GM19240 (cell line): Measurements from ENCODE around the gene ENG.
A peak's percentile ranks its signal among the peaks of the same experiment; 100 is the strongest.
"Not testable (repeated sequence)": the region's sequence is repeated elsewhere in the genome, so short reads cannot be mapped to it uniquely, and the experiment has no call there.

Experiments
- DNase-seq: peaks from one replicate; pipeline ENCODE4 v3.0.0; 2011; ENCODE audit warnings: low spot score; ENCODE audit not compliant: insufficient read length

Gene ENG

GRCh38 chr9:127854184-127854806 is at the start of gene ENG:
TSS of gene ENG (minus strand) at chr9:127854658. CDS start at chr9:127854355, 303 bp downstream.
- no peak for DNase-seq

DNA sequence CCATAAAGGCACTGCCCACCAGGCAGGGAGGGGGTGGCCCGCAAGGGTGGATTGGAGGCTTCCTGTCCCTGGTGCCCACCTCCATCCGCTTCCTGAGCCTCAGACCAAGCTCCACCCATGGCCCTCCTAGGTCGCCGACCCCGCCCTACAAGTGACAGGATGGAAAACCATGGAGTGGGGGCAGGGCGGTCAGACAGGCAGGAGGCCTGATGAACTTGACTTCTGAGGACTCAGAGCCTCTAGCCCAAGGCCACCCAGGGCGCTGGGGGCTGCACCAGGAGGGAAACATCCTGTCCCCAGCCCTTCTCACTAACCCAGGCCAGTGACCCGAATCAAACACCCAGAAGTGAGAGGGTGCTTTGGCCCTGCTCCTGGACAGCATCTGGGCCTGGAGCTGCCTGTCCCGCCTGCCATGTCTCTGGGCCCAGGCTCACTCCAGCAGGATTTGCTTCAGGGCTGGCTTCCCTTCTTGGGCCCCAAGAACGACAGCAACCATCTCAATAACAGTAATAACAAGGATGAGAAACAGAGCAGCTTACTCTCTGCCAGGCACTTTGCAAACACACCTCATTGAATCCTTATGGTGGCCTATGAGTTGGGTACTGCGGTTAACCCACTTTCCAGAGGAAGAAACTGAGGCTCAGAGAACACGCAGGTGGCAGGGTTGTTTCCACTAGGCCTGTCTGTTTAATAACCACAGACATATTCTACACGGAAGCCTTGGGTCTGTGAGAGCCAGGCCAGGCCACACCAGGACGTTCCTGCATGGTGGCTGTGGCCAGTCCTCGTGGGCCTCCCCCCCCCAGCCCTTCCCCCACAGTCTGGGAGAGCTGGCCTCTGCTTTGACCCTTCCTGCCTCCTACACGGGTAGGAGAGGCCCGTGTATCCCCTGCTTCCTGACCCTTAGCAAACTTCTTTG is 49.4 kb upstream of the ENG start:
- no peak for DNase-seq

DNA sequence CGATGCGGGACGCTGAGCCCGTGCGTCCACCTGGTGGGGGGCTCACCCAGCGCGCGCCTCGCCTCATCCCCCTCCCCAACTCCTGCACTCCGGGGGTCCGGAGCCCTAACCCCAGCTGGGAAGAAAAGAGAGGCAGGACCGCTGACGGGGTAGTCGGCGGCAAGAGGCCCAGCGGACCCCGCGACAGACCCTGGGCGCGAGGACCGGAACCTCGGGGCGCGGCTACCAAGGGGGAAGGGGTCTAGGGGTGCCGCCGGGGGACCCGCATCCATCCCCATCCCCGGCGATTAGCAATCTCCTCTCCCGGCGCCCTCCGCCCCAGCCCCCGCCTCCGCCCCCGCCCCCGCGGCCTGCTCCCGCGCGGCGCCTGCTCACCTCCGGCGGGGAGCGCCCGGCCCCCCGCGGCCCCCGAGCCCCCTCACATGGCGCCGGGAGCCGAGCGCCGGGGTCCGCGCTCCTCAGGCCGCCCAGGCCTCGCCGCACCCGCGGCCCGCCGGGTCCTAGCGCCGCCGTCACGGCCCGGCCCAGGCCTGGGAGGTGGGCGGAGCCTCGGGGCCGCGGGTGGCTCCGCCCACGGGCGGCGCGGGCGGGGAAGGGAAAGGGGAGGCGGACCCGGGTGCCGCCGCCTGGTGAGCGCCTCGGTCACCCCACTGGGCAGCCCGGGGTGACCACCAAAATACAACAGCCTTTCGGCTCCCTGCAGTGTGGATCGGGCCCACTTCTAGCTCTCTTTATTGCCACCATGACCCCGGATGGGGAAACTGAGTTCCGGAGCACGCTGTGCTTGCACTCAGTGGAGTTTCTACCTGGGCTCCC is 44.9 kb upstream of the ENG start, which contains the start of gene ST6GALNAC6:
Gene ST6GALNAC6, minus strand, starts transcription at position 476 of the 816 bp plus-strand sequence. CDS start 1,622 bp downstream, outside the sequence.
- peak; percentile 70 for DNase-seq

DNA sequence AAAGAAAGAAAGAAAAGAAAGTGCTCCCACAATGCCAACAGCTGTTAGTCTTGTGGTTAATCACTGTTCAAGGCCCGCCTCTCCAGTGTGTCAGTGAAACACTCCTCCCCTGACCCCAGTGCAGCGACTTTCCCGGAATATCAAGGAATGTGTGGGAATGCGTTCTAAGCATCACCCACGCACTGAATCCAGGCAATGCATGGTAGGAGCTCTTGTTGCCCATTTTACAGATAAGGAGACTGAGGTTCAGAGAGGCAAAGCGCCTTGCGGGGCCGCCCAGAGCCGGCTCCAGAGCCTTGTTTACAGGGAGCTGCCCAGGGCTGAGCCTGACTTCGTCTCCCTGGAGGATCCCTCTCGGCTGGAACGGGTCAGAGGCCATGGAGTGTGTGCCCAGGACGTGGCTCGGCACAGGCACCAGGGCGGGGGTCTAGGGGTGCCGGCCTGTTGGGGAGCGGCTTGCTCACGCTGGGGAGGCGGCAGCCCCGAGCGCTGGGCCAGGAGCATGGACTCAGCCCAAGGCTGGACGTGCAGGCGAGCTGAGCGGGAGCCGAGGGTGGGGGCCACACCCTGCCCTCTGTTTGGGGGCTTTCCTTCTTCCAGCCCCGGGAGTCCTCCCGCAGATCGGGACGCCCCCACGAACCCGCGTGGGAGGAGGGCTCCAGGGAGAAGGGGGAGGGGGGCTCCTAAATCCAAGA is 44.1 kb upstream of the ENG start:
- no peak for DNase-seq

DNA sequence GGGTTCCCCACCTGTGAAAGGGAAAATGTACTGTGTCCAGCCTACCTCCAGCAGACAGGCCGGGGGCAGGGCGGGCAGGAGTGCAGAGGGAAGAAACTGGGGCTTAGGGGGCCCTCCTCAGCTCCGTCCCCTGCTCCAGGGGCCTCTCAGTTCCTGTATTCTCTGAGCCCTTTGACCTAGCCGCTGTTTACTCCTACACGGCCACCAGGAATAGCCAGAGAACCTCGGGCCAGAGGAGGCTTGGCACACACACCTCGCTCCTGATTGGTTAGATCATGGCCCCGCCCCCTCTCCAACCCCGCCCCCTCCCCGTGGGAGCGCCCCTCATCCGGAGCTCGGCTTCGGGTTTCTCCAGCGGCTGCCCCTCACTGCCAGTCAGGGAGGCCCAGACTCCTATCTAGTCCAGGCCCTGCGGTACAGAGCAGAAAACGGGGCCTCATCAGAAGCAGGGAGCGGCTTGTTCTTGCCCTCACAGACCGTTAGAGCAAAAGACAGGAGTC is 42.8 kb upstream of the ENG start:
- no peak for DNase-seq

DNA sequence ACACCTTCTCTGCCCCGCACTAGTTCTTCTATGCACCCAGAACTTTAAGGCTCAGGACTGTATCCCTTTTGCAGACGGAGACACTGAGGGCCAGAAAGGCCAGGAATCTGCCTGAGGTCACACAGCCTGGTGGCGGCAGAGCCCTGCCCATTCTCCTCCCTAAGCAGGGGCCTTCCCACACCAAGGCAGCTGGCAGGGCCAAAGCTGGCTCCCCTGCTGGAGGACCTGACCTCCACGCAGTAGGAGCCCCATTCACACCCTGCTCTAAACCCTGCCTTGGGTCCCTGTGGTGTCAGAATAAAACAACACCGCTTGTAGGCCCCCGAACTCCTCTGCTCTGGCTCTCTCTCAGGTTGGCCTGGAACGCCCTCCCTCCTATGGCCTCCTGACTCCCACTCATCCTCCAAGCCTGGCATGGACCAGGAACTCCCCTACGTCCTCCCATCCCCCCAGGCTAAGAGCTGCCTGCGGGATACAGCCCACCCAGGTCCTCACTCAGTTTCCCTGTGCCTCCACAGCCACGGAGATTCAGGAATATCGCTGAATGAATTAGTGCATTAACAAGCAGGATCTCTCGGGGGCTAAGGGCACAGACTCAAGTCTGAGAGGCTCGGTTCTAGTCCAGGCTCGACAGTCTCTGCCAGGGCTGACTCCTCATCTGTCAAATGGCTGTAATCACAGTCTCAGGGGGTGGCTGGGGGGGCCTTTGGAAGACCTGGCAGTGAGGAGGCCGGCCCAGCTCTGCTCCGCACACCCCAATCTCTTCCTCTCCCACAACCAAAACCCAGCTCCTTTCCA is 42.1 kb upstream of the ENG start:
- DNase-seq, result no peak

- DNase-seq, result no peak
These were observed 41.4 kb upstream of the ENG start for GRCh38 chr9:127895811-127896210.

DNA sequence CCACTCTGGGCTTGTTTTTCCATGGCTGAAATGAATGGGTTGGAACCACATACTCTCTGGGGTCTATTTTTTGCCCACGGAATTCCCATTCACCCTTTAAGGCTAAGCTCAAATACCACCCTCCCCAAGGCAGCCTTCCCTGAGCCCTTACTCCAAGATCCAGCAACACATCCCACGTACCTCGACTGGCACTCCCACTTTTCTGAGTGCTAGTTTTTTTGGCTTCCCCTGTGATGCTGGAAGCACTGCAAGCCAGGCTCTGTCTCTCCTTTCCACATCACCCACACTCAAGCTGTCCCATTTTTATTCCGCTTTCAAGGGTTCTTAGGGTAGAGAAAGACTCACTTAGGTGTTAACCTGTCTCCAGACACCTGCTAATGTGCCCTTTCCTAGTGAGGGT is 38.9 kb upstream of the ENG start:
- DNase-seq, result no peak

DNA sequence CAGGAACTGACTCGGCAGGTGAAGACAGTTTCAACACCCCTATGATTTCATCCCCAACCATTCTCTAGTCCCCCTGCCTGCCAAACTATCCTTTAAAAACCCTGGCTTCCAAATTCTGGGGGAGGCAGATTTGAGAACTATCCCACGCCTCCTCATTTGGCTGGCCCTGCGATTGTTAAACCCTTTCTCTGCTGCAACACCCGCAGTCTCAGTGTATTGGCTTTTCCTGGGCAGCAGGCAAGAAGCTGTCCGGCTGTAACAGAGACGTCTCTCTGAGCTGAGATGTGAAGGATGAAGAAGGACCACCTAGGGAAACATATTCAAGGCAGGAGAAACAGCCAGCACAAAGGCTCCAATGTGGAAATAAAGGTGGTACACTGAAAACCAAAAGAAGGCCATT is 38.4 kb upstream of the ENG start:
- DNase-seq, result no peak

DNA sequence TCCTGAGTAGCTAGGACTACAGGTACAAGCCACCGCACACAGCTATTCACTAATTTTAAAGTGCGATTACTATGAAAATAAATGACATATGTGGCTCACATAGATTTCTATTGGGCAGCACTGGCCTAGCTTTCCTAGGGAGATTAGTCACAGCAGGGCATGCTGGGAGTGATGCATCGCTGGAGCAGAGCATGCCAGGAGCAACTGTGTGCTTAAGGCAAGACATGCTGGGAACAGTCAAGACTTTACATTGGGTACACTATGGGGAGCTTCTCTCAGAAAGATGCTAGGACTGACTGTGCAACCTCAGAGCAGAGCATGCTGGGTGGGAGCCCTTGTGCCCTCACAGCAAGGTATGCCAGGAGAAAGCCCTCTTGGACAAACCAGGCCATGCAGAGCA is 35.6 kb upstream of the ENG start:
- DNase-seq, result no peak

- no peak for DNase-seq
These were observed 33.3 kb upstream of the ENG start for GRCh38 chr9:127887792-127888191.

DNA sequence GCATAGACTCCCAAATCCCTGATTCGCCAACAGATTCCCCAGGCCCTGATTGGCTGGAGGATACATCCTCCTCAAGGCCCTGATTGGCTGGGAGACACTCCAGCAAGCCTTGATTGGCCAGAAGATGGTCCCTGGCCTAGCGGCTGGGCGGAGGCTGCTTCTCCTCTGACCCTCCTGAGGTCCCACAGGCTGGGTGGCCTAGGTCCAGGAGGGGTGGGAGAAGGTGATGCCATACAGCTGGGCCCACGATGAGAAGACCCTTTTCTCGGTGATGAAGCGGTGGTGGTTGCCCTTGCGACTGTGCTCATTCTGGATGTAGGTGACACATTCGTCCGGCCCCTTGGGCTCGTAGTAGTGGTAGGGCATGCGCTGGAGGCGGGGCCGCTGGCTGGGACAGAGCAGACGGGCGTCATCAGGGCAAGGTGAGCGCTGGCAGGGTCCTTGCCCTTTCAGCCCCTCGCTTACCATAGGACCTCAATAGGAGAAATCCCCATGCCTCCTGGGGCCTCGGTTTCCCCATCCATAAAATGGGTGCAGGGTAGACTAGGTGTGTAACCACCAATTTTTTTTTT is 32.0 kb upstream of the ENG start:
- no peak for DNase-seq

- no peak for DNase-seq
These were observed 31.2 kb upstream of the ENG start for GRCh38 chr9:127885508-127886281.

DNA sequence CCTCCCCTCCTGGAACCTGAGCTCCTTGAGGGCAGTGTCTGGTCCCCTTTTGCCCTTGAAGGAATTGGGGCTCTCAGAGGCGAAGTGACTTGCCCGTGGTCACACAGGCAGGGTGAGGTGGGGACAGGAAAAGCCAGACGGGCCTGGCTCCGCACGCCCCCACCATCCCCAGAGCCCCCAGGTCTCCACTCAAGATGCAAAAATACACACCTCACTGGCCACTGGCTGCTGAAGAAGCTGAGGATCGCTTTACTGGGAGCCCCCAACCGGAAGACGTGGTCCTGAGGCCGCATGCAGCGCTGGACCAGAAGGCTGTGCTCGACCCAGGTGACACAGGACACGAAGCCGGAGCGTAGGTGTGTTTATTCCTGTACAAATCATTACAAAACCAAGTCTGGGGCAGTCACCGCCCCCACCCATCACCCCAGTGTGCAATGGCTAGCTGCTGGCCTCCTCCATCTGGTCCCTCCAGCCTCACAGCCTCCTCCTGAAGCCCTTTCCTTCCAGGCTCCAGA is 30.6 kb upstream of the ENG start:
- no peak for DNase-seq

DNA sequence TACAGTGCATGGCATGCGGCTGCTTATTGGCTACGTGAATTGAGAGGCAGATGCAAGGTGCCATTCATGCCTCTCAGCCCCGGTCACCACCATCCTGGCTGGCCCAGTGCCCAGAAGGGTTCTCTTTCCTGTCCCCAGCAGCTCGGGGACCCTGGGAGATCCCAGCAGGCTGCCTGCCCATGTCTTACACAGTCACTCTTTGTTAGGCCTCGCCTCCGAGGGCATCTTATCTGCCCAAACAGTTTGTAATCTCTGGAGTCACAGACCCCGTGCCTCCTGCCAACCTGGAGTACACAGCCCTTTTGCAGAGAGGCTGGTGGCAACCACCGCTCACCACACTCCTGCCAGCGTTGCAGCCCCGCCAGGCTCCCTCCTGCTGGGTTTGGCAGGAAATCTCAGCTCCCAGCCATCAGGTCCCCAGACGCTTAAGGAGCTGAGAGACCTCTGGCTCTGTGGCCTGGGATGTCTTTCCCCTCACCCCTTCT is 30.0 kb upstream of the ENG start:
- no peak for DNase-seq

GRCh38 chr9:127883959-127884358 is 29.5 kb upstream of the ENG start:
- no peak for DNase-seq

- DNase-seq, result not testable (repeated sequence)
These were observed 27.3 kb upstream of the ENG start for GRCh38 chr9:127881715-127882114.

DNA sequence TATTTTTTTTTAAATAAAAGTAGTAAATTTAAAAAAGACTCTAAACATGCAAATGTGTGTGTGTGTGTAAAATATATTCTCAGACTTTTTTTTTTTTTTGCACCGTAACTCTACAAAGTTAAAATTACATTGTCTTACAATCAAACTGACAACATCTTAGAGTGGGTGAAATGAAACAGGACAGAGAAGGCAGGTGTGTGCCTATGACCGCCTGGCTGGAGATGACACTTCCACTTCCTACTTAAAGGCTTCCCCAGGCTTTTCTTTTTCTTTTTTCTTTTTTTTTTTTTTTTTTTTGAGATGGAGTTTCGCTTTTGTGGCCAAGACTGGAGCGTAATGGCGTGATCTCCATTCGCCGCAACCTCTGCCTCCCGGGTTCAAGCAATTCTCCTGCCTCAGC is 25.7 kb upstream of the ENG start:
- DNase-seq, result no peak
